Fibroblast of lung (primary cell): Measurements from ENCODE around the gene NDUFA3.

ENCODE experiments used
- EZH2 ChIP-seq: IDR thresholded peaks from 2 replicates; pipeline ENCODE4 v1.5.1; 2012; ENCODE audit warnings: low read length, control low read depth, mild to moderate bottlenecking; ENCODE audit errors: missing control alignments
- TF ChIP-seq, protein P1 (sequence below), 2 donors: IDR thresholded peaks in 1 of 2; conservative IDR thresholded peaks in 1 of 2; 1 replicate in 1 of 2; 2 replicates in 1 of 2; pipeline ENCODE4 v1.5.1; 2011 to 2012; ENCODE audit warnings: low read length in 2 of 2, control low read depth in 1 of 2, inconsistent platforms in 1 of 2, low read depth in 1 of 2, mild to moderate bottlenecking in 1 of 2

DNA sequence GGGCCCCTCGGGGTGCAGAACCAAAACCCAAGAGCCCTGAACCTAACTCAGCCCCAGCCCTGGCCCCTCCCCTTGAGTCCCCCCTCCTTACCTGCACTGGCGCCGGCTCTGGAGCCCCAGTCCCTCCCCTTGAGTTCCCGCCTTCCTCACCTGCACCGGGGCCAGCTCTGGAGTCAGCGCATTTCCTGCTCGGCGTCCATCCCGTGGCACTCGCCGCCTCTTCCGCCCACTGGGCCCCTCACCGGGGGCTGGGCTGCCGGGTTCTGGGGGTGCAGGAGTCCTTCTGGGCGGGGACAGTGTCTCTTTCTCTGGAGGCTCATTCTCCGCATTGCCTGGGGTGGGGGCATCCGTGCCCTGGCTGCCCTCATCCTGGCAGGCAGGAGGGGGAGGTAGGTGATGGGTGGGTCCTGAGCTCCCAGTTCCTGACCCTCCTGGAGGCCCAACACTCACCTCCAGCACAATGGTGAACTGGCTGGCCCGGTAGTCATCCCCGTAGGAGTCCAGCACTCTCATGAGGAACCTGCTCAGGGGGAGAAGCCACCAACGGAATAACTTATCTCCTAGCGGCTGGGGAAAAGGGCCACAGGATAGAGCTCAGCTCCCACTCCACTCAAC is 5.3 kb downstream of the NDUFA3 start:
- TF ChIP-seq, protein P1, sequence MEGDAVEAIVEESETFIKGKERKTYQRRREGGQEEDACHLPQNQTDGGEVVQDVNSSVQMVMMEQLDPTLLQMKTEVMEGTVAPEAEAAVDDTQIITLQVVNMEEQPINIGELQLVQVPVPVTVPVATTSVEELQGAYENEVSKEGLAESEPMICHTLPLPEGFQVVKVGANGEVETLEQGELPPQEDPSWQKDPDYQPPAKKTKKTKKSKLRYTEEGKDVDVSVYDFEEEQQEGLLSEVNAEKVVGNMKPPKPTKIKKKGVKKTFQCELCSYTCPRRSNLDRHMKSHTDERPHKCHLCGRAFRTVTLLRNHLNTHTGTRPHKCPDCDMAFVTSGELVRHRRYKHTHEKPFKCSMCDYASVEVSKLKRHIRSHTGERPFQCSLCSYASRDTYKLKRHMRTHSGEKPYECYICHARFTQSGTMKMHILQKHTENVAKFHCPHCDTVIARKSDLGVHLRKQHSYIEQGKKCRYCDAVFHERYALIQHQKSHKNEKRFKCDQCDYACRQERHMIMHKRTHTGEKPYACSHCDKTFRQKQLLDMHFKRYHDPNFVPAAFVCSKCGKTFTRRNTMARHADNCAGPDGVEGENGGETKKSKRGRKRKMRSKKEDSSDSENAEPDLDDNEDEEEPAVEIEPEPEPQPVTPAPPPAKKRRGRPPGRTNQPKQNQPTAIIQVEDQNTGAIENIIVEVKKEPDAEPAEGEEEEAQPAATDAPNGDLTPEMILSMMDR (conservative IDR thresholded peaks at IDR 0.05 in 1 of 2, IDR thresholded peaks at IDR 0.05 in 1 of 2; ENCODE audit: low read depth in 1 of 2, low read length in 2 of 2), result no peak
- TF ChIP-seq EZH2, result no peak
